ENCODE data around the gene SP140L. TPM values are rescaled to one million over a fixed set of nuclear protein-coding genes. Genes with fewer than 3 reads are reported as not detected.
"Not testable (repeated sequence)": the region's sequence is repeated elsewhere in the genome, so short reads cannot be mapped to it uniquely, and the experiment has no call there.

SP140L gene
- total and polyA plus RNA-seq, 5 donors, result 5.3 to 7.4 (median 6.8) TPM

DNA sequence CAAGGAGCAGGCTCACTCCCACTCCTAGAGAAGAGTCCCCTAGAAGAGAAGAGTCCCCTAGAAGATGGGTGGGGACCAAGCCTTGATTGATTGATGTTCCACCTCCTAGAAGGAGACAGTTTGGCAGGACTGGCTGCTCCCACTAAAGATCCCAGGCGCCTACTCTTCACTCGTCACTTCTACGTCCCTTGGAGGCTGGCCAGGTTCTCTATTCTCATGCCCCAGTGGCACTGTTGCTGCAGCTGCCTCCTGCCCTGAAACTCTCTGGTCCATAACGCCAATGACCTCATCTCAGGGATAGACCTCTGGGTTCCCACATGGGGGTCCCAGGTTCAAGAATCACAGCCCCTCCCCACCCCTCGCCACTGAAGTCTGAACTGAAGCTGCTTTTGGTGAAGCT is 2.5 kb upstream of the SP140L start:
- DNase-seq, result peak in 1 of 3 donors; percentile 67
- Histone ChIP-seq H3K27ac (ENCODE audit: low read length) (no peak overlapping the region), H3K27me3 (ENCODE audit: control insufficient read depth, insufficient read depth) (no peaks in the 10 kb centered on the region), H3K4me3 (ENCODE audit: low read length) (no peak overlapping the region), H3K4me1 (ENCODE audit: control insufficient read depth, insufficient read depth, low read length) (peaks cover 3% of the 10 kb centered on the region), H3K9me3 (ENCODE audit: control insufficient read depth, low read length) (no peaks in the 10 kb centered on the region)
- ATAC-seq, result peak in 1 of 2 donors; percentile 45
- intact Hi-C loops (cut with DNase I), result loop anchor here in 1 of 4 donors (10.0 kb wide), 1 partner anchor 100 kb away; the partner anchor contains the start of gene SP140
- 68% methylated on average over 5 of the region's 5 CpGs for WGBS

- ATAC-seq, result no peak
- Histone ChIP-seq H3K4me3 (ENCODE audit: low read length) (no peak overlapping the region), H3K4me1 (ENCODE audit: control insufficient read depth, insufficient read depth, low read length) (peaks cover 3% of the 10 kb centered on the region), H3K9me3 (ENCODE audit: control insufficient read depth, low read length) (no peaks in the 10 kb centered on the region), H3K27ac (ENCODE audit: low read length) (no peak overlapping the region), H3K27me3 (ENCODE audit: control insufficient read depth, insufficient read depth) (no peaks in the 10 kb centered on the region)
- intact Hi-C loops (cut with DNase I), result loop anchor here in 1 of 4 donors (10.0 kb wide), 1 partner anchor 101 kb away; the partner anchor contains the start of gene SP140
- WGBS, result 87% methylated on average over 8 of the region's 9 CpGs
- DNase-seq, result no peak
Observed at GRCh38 chr2:230325316-230326243, 1.4 kb upstream of the SP140L start.

DNA sequence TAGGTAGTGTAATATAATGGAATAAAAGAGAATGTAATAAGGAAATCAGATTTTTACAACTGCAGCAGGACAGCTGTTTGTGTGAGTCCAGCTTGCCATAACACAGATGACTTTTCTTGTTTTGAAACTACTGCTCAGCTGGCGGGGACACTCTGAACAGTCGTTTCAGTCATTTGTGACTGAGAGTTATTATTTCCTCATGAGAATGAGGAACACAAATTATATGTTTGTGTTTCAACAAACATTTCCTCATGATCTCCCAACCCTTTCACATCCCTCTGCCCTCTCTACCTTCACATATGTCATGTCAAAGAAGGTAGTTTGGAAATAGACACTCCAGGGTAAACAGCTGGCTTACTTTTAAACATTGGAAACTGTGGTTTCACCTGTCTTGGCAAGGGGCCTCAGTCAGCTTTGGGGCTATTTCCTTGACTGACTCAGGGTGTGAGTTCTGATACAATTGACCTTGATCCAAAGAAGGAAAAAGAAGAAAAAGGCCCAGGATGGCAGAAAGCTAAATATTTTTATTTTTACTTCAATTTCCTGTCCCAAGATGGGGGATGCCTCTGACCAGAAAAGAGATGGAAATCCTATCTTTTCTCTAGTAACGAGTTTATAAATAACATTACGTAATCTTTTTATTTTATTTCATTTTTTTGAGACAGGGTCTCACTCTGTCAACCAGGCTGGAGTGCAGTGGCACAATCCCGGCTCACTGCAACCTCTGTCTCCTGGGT is 593 bp downstream of the SP140L start:
- H3K27me3 ChIP-seq (ENCODE audit: control insufficient read depth, insufficient read depth), result no peaks in the 10 kb centered on the region
- peak in 1 of 2 donors; percentile 12 for ATAC-seq
- intact Hi-C loops (cut with DNase I), result loop anchor here in 1 of 4 donors (10.0 kb wide), 1 partner anchor 103 kb away; the partner anchor contains the start of gene SP140
- no peaks in the 10 kb centered on the region for H3K9me3 ChIP-seq (ENCODE audit: control insufficient read depth, low read length)
- 70% methylated on average over 5 of the region's 5 CpGs for WGBS
- H3K4me1 ChIP-seq (ENCODE audit: control insufficient read depth, insufficient read depth, low read length), result peaks cover 3% of the 10 kb centered on the region
- peak overlapping the region; percentile 42 for H3K4me3 ChIP-seq (ENCODE audit: low read length)
- H3K27ac ChIP-seq (ENCODE audit: low read length), result peak overlapping the region; percentile 36
- DNase-seq, result no peak

DNA sequence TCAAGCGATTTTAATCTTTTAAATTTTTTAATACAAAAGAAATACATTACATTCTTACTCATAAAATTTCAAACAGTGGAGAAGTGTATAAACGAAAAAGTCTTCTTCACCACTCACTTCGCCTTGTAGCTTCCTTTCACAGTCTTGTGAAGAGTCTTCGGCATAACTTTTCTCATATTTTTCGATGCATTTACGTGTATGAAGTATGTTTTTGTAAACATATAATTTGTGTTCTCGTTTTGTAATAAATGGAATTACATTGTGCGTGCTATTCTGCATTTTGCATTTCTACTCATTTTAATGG is 1.1 kb downstream of the SP140L start:
- no peak for DNase-seq
- no peak overlapping the region for H3K27ac ChIP-seq (ENCODE audit: low read length)

GRCh38 chr2:230329946-230330605 is 3.1 kb downstream of the SP140L start:
- no peak for DNase-seq
- peaks cover 3% of the 10 kb centered on the region for H3K4me1 ChIP-seq (ENCODE audit: control insufficient read depth, insufficient read depth, low read length)
- no peak for ATAC-seq
- H3K9me3 ChIP-seq (ENCODE audit: control insufficient read depth, low read length), result no peaks in the 10 kb centered on the region
- no peaks in the 10 kb centered on the region for H3K27me3 ChIP-seq (ENCODE audit: control insufficient read depth, insufficient read depth)
- WGBS, result 83% methylated on average over 7 of the region's 7 CpGs
- H3K4me3 ChIP-seq (ENCODE audit: low read length), result no peak overlapping the region
- H3K27ac ChIP-seq (ENCODE audit: low read length), result no peak overlapping the region
- intact Hi-C loops (cut with DNase I), result loop anchor here in 1 of 4 donors (10.0 kb wide), 1 partner anchor 105 kb away; the partner anchor contains the start of gene SP140

More for the DNA sequence above, 1.1 kb downstream of the SP140L start:
- Histone ChIP-seq H3K27me3 (ENCODE audit: control insufficient read depth, insufficient read depth) (no peaks in the 10 kb centered on the region), H3K4me3 (ENCODE audit: low read length) (no peak overlapping the region), H3K4me1 (ENCODE audit: control insufficient read depth, insufficient read depth, low read length) (peaks cover 3% of the 10 kb centered on the region), H3K9me3 (ENCODE audit: control insufficient read depth, low read length) (no peaks in the 10 kb centered on the region)
- no peak for ATAC-seq
- WGBS, result 94% methylated on average over 8 of the region's 8 CpGs
- intact Hi-C loops (cut with DNase I), result loop anchor here in 1 of 4 donors (10.0 kb wide), 1 partner anchor 103 kb away; the partner anchor contains the start of gene SP140

DNA sequence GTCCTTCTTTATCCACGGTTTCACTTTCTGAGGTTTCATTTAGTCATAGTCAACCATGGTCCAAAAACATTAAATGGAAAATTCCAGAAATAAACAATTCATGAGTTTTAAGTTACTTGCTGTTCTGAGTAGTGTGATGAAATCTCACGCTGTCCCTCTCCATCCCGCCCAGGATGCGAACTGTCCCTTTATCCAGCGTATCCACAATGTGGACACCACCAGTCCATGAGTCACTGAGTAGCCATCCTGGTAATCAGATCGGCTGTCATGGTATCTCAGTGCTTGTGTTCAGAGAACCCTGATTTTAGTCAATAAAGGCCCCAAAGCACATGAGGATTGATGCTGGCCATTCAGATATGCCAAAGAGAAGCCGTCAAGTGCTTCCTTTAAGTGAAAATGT is 3.7 kb downstream of the SP140L start:
- Histone ChIP-seq H3K9me3 (ENCODE audit: control insufficient read depth, low read length) (no peaks in the 10 kb centered on the region), H3K27ac (ENCODE audit: low read length) (no peak overlapping the region), H3K4me3 (ENCODE audit: low read length) (no peak overlapping the region), H3K27me3 (ENCODE audit: control insufficient read depth, insufficient read depth) (no peaks in the 10 kb centered on the region), H3K4me1 (ENCODE audit: control insufficient read depth, insufficient read depth, low read length) (no peaks in the 10 kb centered on the region)
- 91% methylated on average over 7 of the region's 7 CpGs for WGBS
- ATAC-seq (no peak), DNase-seq (peak in 1 of 3 donors; percentile 11)
- intact Hi-C loops (cut with DNase I), result no loop called here

- WGBS, result 57% methylated on average over 3 of the region's 3 CpGs
- intact Hi-C loops (cut with DNase I), result no loop called here
- no peaks in the 10 kb centered on the region for H3K9me3 ChIP-seq (ENCODE audit: control insufficient read depth, low read length)
- ATAC-seq (no peak), DNase-seq (no peak)
- no peaks in the 10 kb centered on the region for H3K4me1 ChIP-seq (ENCODE audit: control insufficient read depth, insufficient read depth, low read length)
- no peaks in the 10 kb centered on the region for H3K27me3 ChIP-seq (ENCODE audit: control insufficient read depth, insufficient read depth)
- H3K27ac ChIP-seq (ENCODE audit: low read length), result no peak overlapping the region
- no peak overlapping the region for H3K4me3 ChIP-seq (ENCODE audit: low read length)
Observed at GRCh38 chr2:230335461-230335863, 8.5 kb downstream of the SP140L start.

GRCh38 chr2:230335864-230336506 is 9.0 kb downstream of the SP140L start:
- intact Hi-C loops (cut with DNase I), result no loop called here
- H3K27ac ChIP-seq (ENCODE audit: low read length), result no peak overlapping the region
- no peaks in the 10 kb centered on the region for H3K9me3 ChIP-seq (ENCODE audit: control insufficient read depth, low read length)
- DNase-seq, result no peak
- no peaks in the 10 kb centered on the region for H3K4me1 ChIP-seq (ENCODE audit: control insufficient read depth, insufficient read depth, low read length)
- no peak for ATAC-seq
- no peaks in the 10 kb centered on the region for H3K27me3 ChIP-seq (ENCODE audit: control insufficient read depth, insufficient read depth)
- H3K4me3 ChIP-seq (ENCODE audit: low read length), result no peak overlapping the region
- 73% methylated on average over 3 of the region's 3 CpGs for WGBS

GRCh38 chr2:230341936-230342528 is 15.0 kb downstream of the SP140L start:
- H3K4me1 ChIP-seq (ENCODE audit: control insufficient read depth, insufficient read depth, low read length); H3K27me3 ChIP-seq (ENCODE audit: control insufficient read depth, insufficient read depth); DNase-seq; H3K27ac ChIP-seq (ENCODE audit: low read length); H3K9me3 ChIP-seq (ENCODE audit: control insufficient read depth, low read length); H3K4me3 ChIP-seq (ENCODE audit: low read length); intact Hi-C loops (cut with DNase I); ATAC-seq: not testable (repeated sequence)
- WGBS, result 94% methylated on average over 33 of the region's 33 CpGs

GRCh38 chr2:230343041-230343624 is 16.1 kb downstream of the SP140L start:
- WGBS, result 89% methylated on average over 2 of the region's 2 CpGs
- H3K4me1 ChIP-seq (ENCODE audit: control insufficient read depth, insufficient read depth, low read length); H3K27me3 ChIP-seq (ENCODE audit: control insufficient read depth, insufficient read depth); DNase-seq; H3K9me3 ChIP-seq (ENCODE audit: control insufficient read depth, low read length); ATAC-seq; intact Hi-C loops (cut with DNase I); H3K27ac ChIP-seq (ENCODE audit: low read length); H3K4me3 ChIP-seq (ENCODE audit: low read length): not testable (repeated sequence)

All from right cardiac atrium (tissue), 5 donors.